Ascending aorta (tissue), 2 donors: ENCODE measurements around the gene CCDC85C. TPM values are rescaled to one million over a fixed set of nuclear protein-coding genes. Genes with fewer than 3 reads are reported as not detected.

Experiments used
- DNase-seq, 2 donors: peaks; one replicate each; pipeline ENCODE4 v3.0.0-alpha.2; 2019; ENCODE audit warnings: low spot score in 2 of 2
- H3K27ac ChIP-seq, 2 donors: fragments of 200-600 bp; sonication (generic); one replicate each; pipeline ENCODE4 v1.5.1; 2016 to 2017; ENCODE audit warnings: mild to moderate bottlenecking in 1 of 2
- H3K27me3 ChIP-seq: fragments of 200-600 bp; sonication (generic); one replicate; pipeline ENCODE4 v1.5.1; 2017
- H3K36me3 ChIP-seq, 2 donors: fragments of 200-600 bp; sonication (generic); one replicate each; pipeline ENCODE4 v1.5.1; 2016
- H3K4me1 ChIP-seq, 2 donors: fragments of 200-600 bp; sonication (generic); one replicate each; pipeline ENCODE4 v1.5.1; 2016 to 2017; ENCODE audit warnings: mild to moderate bottlenecking in 1 of 2
- H3K4me3 ChIP-seq, 2 donors: fragments of 200-600 bp; sonication (generic); one replicate each; pipeline ENCODE4 v1.5.1; 2016 to 2017; ENCODE audit warnings: mild to moderate bottlenecking in 1 of 2
- H3K9me3 ChIP-seq, 2 donors: fragments of 200-600 bp; sonication (generic); one replicate each; pipeline ENCODE4 v1.5.1; 2016
- CTCF ChIP-seq, 3 experiments: fragments of 200-600 bp in 2 of 3; fragments of 450-650 bp in 1 of 3; sonication (generic) in 2 of 3; IDR thresholded peaks; one replicate each; pipeline ENCODE4 v1.5.1; 2016 to 2019; ENCODE audit warnings: antibody characterized with exemption in 3 of 3, mild to moderate bottlenecking in 1 of 3, moderate library complexity in 1 of 3
- intact Hi-C: fragments of 100-400 bp; cut with DNase I; formaldehyde crosslinking; loops from one replicate; pipeline ENCODE4 v1.15.1; 2023
- total RNA-seq: library from RNA; depleted of rRNA; stranded (reverse); fragments of >200 nt; gene quantifications from one replicate; pipeline ENCODE4 v1.1.0, GENCODE V29; 2016

Gene CCDC85C
- total RNA-seq, 1 donor from 2014 or later: 0.64 TPM

DNA sequence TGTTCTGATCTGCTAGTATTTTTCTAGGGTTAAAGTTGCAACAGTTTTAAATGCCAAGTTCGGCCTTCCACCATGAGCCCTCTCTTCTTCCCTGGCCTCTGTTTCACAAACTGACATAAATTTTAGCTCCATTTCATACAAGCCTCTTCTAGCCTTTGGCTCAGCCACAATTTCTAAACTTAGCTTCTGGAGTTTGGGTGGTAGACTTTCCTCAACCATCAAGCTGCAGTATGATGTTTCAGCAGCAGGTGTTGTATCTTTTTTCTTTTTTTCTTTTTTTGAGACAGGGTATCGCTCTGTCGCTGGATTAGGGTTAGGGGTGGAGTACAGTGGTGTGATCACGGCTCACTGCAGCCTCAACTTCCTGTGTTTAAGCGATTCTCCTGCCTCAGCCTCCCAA lies 152.8 kb downstream of the CCDC85C start:
- H3K27me3 ChIP-seq: no peaks in the 10 kb centered on the region
- H3K4me1 ChIP-seq: no peaks in the 10 kb centered on the region
- no peak overlapping the region for H3K27ac ChIP-seq
- H3K4me3 ChIP-seq: no peak overlapping the region
- peaks cover 41 to 74% of the 10 kb centered on the region in 2 donors for H3K36me3 ChIP-seq
- intact Hi-C loops: no loop called here
- no peaks in the 10 kb centered on the region for H3K9me3 ChIP-seq
- no peak for TF ChIP-seq CTCF (IDR thresholded peaks at IDR 0.05)
- no peak for DNase-seq

- no peak overlapping the region for H3K4me3 ChIP-seq
- no peaks in the 10 kb centered on the region for H3K4me1 ChIP-seq
- no peak for DNase-seq
- no peak for TF ChIP-seq CTCF (IDR thresholded peaks at IDR 0.05)
- H3K27ac ChIP-seq: no peak overlapping the region
- no peaks in the 10 kb centered on the region for H3K9me3 ChIP-seq
- intact Hi-C loops: no loop called here
- no peaks in the 10 kb centered on the region for H3K27me3 ChIP-seq
- peaks cover 46 to 70% of the 10 kb centered on the region in 2 donors for H3K36me3 ChIP-seq
Observed at GRCh38 chr14:99450266-99450665, 153.7 kb downstream of the CCDC85C start.

Other genes starting within 250 kb of the CCDC85C start
- 26.4 TPM for gene SETD3, start 123.3 kb downstream of the CCDC85C start, total RNA-seq
- 21.9 TPM for gene CCNK, start 122.8 kb downstream of the CCDC85C start, total RNA-seq
- gene HHIPL1, start 40.9 kb upstream of the CCDC85C start, total RNA-seq: 11.9 TPM
- gene CYP46A1, start 80.1 kb upstream of the CCDC85C start, total RNA-seq: not detected
- gene EML1, start 189.2 kb upstream of the CCDC85C start, total RNA-seq: 28.3 TPM